Neural crest cell (in vitro differentiated cells): ENCODE data around the gene RAPGEF2. TPM values are rescaled to one million over a fixed set of nuclear protein-coding genes. Genes with fewer than 3 reads are reported as not detected.
A peak's percentile ranks its signal among the peaks of the same experiment; 100 is the strongest.

Source experiments
- DNase-seq: peaks from one replicate; pipeline ENCODE4 v3.0.0; 2021; ENCODE audit warnings: low read depth, mixed read lengths, low spot score
- H3K27ac Mint-ChIP-seq: one replicate; pipeline ENCODE4 v1.8.0; 2021; ENCODE audit warnings: mild to moderate bottlenecking, mixed read lengths; ENCODE audit not compliant: unreplicated experiment
- H3K27me3 Mint-ChIP-seq: 2 replicates; pipeline ENCODE4 v1.8.0; 2021; ENCODE audit warnings: low read depth, mild to moderate bottlenecking, mixed read lengths
- H3K36me3 Mint-ChIP-seq: 2 replicates; pipeline ENCODE4 v1.8.0; 2021; ENCODE audit warnings: low read depth, mild to moderate bottlenecking, mixed read lengths
- H3K4me1 Mint-ChIP-seq: 2 replicates; pipeline ENCODE4 v1.8.0; 2021; ENCODE audit warnings: mixed read lengths
- H3K4me3 Mint-ChIP-seq: one replicate; pipeline ENCODE4 v1.8.0; 2021; ENCODE audit warnings: mild to moderate bottlenecking, mixed read lengths
- H3K9me3 Mint-ChIP-seq: 2 replicates; pipeline ENCODE4 v1.8.0; 2021; ENCODE audit warnings: mixed read lengths
- long read RNA-seq: library from polyadenylated mRNA; unstranded; transcript quantifications from one replicate; pipeline ENCODE4 v2.0.0, GENCODE V29; 2020
- total RNA-seq: library from RNA; stranded (reverse); gene quantifications from 2 replicates; pipeline ENCODE4 v1.2.1, GENCODE V29; 2021
- TF ChIP-seq, protein P1 (sequence below): fragments of 200-600 bp; sonication (generic); conservative IDR thresholded peaks from 2 replicates; pipeline ENCODE4 v1.5.0; 2021; ENCODE audit warnings: antibody characterized with exemption, mild to moderate bottlenecking

Gene RAPGEF2, protein sequence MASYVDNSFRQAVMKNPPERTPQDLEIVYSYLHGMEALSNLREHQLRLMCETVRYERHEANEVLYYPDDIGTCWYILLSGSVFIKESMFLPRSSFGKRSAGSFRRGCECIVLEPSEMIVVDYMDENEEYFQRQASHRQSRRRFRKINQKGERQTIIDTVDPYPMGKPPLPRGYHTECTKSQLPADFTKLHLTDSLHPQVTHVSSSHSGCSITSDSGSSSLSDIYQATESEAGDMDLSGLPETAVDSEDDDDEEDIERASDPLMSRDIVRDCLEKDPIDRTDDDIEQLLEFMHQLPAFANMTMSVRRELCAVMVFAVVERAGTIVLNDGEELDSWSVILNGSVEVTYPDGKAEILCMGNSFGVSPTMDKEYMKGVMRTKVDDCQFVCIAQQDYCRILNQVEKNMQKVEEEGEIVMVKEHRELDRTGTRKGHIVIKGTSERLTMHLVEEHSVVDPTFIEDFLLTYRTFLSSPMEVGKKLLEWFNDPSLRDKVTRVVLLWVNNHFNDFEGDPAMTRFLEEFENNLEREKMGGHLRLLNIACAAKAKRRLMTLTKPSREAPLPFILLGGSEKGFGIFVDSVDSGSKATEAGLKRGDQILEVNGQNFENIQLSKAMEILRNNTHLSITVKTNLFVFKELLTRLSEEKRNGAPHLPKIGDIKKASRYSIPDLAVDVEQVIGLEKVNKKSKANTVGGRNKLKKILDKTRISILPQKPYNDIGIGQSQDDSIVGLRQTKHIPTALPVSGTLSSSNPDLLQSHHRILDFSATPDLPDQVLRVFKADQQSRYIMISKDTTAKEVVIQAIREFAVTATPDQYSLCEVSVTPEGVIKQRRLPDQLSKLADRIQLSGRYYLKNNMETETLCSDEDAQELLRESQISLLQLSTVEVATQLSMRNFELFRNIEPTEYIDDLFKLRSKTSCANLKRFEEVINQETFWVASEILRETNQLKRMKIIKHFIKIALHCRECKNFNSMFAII (N-terminal part only)
- total RNA-seq, result 44.2 and 49.9 TPM in 2 replicates
- long read RNA-seq, partial matches to known transcripts, result 11 of 20 reads
- long read RNA-seq, other reads (novel, unspliced or antisense), result 9 of 20 reads

DNA sequence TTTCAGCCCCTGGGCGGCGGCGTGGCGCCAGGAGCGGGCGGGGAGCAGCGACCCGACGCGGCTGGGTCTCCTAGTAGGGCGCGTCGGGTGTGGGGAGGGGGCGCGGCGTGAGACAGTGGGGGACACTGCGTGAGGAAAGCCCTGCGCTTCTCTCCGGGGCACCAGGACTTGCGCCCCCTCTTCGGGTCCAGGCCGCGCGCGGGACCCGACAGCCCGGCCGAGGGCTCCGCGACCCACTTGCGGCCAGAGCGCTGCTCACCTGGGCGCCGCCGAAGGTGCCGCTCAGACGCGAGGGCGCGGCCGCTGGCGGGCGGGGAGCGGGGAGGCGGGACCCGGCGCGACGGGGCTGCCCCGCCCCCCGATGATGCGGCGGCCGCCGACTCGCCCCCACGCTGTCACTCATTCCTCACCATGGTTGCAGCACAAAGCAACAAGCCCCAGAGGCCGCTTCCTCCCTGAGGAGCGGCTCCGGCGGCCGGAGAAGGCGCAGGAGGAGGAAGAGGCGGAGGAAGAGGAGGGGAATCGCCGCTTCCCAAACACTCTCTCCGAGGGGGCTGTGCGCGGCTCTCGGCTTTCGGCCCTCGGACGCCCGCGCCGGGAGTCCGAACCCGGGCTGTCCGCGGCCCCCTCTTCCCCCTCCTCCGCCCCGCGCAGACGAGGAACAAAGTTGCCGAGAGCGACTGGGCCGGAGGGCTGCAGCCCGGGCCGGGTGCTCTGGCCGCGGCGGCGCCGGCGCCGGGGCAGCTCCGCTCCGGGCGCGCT, at the start of gene RAPGEF2:
Gene RAPGEF2 (plus strand): TSS at position 458 of the 762 bp plus-strand sequence. CDS start 1,084 bp downstream, outside the sequence.
- peak within 1 kb of the TSS; percentile 68 for H3K27ac Mint-ChIP-seq
- H3K4me3 Mint-ChIP-seq, result peak within 1 kb of the TSS; percentile 91
- peak; percentile 74 for DNase-seq
- H3K27me3 Mint-ChIP-seq, result peaks cover 33% of the 10 kb centered on the region
- H3K4me1 Mint-ChIP-seq, result peaks cover 40% of the 10 kb centered on the region
- H3K36me3 Mint-ChIP-seq, result no peaks in the 10 kb centered on the region
- H3K9me3 Mint-ChIP-seq, result no peaks in the 10 kb centered on the region
- TF ChIP-seq, protein P1, sequence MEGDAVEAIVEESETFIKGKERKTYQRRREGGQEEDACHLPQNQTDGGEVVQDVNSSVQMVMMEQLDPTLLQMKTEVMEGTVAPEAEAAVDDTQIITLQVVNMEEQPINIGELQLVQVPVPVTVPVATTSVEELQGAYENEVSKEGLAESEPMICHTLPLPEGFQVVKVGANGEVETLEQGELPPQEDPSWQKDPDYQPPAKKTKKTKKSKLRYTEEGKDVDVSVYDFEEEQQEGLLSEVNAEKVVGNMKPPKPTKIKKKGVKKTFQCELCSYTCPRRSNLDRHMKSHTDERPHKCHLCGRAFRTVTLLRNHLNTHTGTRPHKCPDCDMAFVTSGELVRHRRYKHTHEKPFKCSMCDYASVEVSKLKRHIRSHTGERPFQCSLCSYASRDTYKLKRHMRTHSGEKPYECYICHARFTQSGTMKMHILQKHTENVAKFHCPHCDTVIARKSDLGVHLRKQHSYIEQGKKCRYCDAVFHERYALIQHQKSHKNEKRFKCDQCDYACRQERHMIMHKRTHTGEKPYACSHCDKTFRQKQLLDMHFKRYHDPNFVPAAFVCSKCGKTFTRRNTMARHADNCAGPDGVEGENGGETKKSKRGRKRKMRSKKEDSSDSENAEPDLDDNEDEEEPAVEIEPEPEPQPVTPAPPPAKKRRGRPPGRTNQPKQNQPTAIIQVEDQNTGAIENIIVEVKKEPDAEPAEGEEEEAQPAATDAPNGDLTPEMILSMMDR, result no peak

DNA sequence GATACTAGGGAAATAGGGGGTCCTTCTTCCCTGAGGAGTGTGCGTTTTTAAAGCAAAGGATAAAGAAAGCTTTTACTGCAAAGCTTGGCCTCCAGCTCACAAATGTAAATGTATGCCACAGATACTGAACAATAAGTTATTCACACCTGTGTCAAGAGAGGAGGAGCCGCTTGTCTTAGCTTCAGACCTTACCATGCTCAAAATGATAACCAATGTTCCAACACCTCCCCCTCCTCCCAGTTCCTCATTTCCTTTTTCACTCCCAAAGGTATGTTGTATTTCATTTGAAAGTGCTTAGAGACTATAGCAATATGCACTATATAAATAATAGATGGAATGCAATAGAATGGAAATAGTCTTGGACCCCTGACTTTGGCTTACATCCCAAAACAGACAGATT, 47.0 kb upstream of the RAPGEF2 start:
- Mint-ChIP-seq H3K4me1 (peaks cover 24% of the 10 kb centered on the region), H3K9me3 (no peaks in the 10 kb centered on the region), H3K27ac (no peak overlapping the region), H3K4me3 (no peak overlapping the region), H3K36me3 (no peaks in the 10 kb centered on the region), H3K27me3 (peaks cover 4% of the 10 kb centered on the region)
- no peak for DNase-seq
- TF ChIP-seq, protein P1, result no peak

DNA sequence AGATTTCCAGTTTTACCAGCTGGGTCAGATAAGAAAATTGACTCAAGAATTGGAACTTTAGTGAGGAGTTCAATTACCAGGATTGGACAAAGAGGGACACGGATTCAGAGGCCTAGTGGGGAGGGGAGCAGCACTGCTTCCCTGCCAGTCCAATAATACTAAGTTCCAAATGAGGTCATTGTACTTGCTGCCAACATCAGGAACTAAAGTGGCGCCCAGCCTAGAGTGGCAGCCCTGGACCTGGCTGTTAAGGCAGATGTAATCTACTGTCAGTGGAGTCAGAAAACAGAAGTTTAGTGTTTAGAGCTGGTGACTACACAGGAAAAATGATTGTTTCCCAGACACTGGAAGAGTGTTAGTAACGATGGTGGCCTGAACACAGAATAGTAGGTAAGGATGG, 42.7 kb upstream of the RAPGEF2 start:
- no peaks in the 10 kb centered on the region for H3K27me3 Mint-ChIP-seq
- H3K36me3 Mint-ChIP-seq, result no peaks in the 10 kb centered on the region
- no peak overlapping the region for H3K27ac Mint-ChIP-seq
- TF ChIP-seq, protein P1, result no peak
- no peak overlapping the region for H3K4me3 Mint-ChIP-seq
- no peak for DNase-seq
- no peaks in the 10 kb centered on the region for H3K9me3 Mint-ChIP-seq
- peaks cover under 1% of the 10 kb centered on the region for H3K4me1 Mint-ChIP-seq

DNA sequence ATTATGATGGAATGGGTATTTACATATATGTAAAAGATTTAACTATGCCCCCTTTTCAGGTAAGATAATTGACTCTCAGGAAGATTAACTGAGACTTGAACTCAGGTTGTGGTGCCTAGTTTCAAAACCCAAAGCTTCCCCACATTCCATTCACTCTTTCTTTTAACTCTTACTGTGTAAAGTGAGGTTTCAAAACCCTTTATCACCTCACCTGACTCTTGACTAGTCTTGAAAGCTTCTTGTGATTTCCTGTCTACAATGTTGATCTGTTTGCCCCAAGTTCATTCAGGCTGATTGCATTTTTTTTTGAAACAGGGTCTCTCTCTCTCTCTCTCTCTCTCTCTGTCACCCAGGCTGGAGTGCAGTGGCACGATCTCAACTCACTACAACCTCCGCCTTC, 40.5 kb upstream of the RAPGEF2 start:
- Mint-ChIP-seq H3K27me3 (no peaks in the 10 kb centered on the region), H3K27ac (no peak overlapping the region), H3K4me3 (no peak overlapping the region), H3K9me3 (no peaks in the 10 kb centered on the region), H3K36me3 (no peaks in the 10 kb centered on the region), H3K4me1 (no peaks in the 10 kb centered on the region)
- no peak for DNase-seq
- TF ChIP-seq, protein P1, result no peak
